Measurements from ENCODE around the gene UBQLN1.

Gene UBQLN1

DNA sequence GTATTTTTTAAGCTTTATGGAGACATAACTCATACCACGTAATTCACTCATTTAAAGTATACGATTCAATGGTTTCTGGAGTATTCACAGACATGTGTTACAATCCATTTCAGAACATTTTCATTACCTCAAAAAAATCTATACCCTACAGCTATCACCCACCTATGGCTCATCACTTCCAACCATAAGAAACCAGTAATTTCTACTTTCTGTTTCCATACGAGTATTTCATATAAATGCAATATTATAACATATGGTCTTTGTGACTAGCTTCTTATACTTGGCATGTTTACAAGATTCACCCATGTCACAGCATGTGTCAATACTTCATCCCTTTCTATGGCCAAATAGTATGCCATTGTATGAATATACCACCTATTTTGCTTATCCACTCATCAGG lies 18.8 kb downstream of the UBQLN1 start:
- DNase-seq, result no peak

- no peak for DNase-seq
Measured at GRCh38 chr9:83681490-83681889, 26.3 kb downstream of the UBQLN1 start.

GRCh38 chr9:83680233-83680632 lies 27.5 kb downstream of the UBQLN1 start:
- DNase-seq, result no peak

DNA sequence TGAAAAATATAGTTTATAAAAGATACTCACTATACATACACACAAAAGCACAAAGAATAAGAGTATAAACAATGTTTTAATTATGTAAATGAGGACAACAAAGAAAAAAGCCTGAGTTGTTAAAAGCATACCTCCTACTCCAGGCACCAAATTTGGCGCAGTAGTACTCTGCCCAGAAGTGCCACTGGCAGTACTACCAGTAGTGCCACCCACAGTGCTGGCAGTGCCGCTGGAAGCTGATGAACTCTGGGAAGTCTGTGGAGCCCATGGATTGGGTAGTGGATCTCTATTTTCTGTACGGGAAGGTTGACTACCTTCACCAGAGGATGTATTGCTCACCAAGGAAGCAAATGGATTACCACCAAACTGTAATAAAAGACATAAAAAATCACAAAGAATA lies 30.2 kb downstream of the UBQLN1 start:
- no peak for DNase-seq

- no peak for DNase-seq
Measured at GRCh38 chr9:83675466-83675865, 32.3 kb downstream of the UBQLN1 start.

DNA sequence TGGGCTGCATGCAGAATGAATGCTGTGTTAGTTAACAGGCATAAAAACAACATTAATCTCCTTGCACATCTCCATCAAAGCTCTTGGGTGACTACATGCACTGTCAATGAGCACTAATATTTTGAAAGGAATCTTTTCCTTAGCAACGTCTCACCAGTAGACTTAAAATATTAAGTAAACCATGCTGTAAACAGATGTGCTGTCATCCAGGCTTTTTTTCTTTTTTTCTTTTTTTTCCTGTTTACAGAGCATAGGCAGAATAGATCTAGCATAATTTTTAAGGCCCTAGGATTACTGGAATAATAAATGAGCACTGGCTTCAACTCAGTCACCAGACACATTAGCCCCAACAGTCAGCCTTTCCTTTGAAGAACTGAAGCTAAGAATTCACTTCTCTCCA lies 36.3 kb downstream of the UBQLN1 start:
- no peak for DNase-seq

DNA sequence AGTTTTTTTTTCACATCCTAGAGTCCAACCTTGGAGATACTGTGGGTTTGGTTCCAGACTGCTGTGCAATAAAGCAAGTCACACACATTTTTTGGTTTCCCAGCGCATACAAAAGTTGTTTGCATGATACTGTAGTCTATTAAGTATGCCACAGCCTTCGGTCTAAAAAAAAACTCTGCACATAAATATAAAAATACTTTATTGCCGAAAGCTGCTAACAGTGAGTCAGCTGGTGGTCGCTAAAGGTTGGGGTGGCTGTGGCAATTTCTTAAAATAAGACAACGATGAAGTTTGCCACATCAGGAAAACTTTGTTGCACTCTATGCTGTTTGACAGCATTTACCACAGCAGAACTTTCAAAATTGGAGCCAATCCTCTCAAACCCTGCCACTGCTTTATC lies 37.4 kb downstream of the UBQLN1 start:
- DNase-seq, result no peak

- DNase-seq, result no peak
Measured at GRCh38 chr9:83669067-83669466, 38.7 kb downstream of the UBQLN1 start.

- no peak for DNase-seq
Measured at GRCh38 chr9:83665580-83666200, 42.1 kb downstream of the UBQLN1 start.

DNA sequence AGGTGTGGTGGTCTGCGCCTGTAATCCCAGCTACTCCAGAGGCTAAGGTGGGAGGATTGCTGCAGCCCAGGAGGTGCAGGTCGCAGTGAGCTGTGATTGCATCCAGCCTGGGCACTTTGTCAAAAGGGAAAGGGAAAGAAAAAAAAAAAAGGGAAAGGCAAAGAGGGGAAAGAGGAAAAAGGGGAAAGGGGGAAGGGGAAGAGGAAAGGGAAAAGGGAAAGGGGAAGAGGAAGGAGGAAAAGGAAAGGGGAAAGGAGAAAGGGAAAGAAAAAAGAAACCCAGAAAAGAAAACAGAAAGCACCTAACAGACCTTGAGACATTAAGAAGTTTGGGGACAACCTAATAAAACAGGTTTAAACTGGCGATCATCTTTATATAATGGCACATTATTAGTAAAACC lies 44.8 kb downstream of the UBQLN1 start:
- DNase-seq, result no peak

- DNase-seq, result no peak
Measured at GRCh38 chr9:83656952-83657351, 50.8 kb downstream of the UBQLN1 start.

GRCh38 chr9:83656032-83656680 lies 51.6 kb downstream of the UBQLN1 start:
- no peak for DNase-seq

DNA sequence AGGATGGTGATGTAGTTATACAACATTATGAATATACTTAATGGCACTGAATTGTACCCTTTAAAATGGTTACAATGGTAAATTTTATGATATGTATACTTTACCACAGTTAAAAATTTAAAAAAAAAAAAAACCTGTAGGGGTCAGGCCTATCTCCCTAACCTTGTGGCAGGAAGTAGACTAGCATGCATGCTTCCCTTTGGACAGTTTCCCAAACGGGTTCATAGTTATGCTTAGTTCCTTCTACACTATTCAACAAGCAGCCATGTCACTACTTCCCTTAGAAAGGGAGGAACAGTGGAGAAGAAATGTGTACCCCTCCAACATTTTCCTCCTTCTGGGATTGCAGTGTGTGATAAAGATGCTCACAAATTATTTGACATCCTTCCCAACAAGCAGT lies 52.3 kb downstream of the UBQLN1 start:
- DNase-seq, result no peak

DNA sequence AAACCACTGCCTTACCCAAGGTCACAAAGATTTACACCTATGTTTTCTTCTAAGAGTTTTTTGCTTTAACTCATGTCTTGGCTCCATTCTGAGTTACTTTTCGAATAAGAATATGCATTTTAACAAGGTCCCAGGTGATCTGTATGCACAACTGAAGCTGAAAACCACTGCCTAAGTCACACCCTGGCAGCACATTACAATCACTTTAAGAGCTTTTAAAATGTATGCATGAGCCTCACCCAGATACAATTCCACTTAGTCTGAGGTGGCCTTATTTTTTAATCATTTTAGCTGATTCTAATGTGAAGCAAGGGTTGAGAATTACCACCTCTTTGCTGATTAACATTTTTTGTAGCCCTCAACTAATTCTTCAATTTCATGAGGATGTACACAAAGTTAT lies 55.3 kb downstream of the UBQLN1 start:
- DNase-seq, result no peak

GRCh38 chr9:83651558-83651957 lies 56.2 kb downstream of the UBQLN1 start:
- DNase-seq, result no peak

DNA sequence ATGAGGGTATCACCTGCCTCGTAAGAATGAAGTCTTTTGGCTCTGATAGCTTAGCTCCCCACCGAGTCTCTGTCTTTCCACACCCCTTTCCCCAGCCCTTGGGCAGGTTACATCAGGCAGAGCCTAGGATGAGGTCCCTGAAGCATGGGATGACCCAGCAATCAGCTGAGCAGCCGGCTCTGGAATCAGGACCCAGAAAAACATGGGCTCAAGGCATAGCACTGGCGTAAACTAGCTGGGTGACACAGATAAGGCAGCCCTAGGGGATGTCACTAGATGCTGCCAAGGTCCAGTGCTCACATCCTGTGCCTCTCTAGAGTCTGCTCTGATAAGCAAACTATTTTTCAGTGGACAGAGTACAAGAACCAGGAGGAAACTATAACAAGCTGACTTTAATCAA lies 58.2 kb downstream of the UBQLN1 start:
- DNase-seq, result no peak

- DNase-seq, result peak; percentile 84
Measured at GRCh38 chr9:83649080-83649479, 58.7 kb downstream of the UBQLN1 start.

- DNase-seq, result no peak
Measured at GRCh38 chr9:83646500-83647239, 61.1 kb downstream of the UBQLN1 start.

GRCh38 chr9:83642793-83643192 lies 65.0 kb downstream of the UBQLN1 start:
- no peak for DNase-seq

DNA sequence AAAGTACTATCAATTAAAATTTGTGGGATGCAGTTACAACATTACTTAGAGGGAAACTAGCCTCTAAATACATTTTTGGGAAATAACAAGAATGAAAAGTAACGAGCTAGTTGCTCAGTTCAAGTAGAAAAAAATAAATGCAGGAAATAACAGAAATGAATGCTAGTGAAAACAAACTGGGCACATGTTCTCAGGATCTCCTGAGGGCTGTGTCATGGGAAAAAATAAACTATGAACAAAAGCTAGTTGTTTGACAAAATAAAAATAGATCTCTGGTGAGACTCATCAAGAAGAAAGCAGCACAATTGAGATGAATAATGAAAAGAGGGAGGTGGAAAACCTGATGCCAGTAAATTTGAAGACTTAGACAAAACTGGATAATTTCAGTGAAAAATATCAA lies 68.5 kb downstream of the UBQLN1 start:
- DNase-seq, result no peak

- DNase-seq, result no peak
Measured at GRCh38 chr9:83637389-83637788, 70.4 kb downstream of the UBQLN1 start.

GRCh38 chr9:83636813-83637212 lies 70.9 kb downstream of the UBQLN1 start:
- DNase-seq, result no peak

GRCh38 chr9:83633676-83634075 lies 74.1 kb downstream of the UBQLN1 start:
- DNase-seq, result no peak

- no peak for DNase-seq
Measured at GRCh38 chr9:83633255-83633654, 74.5 kb downstream of the UBQLN1 start.

All from islet precursor cell (in vitro differentiated cells).